ENCODE measurements around the gene ARHGAP26. TPM values are rescaled to one million over a fixed set of nuclear protein-coding genes. Genes with fewer than 3 reads are reported as not detected.

ARHGAP26 gene
- total and polyA plus RNA-seq, 2 of the 4 experiments (the other 2 are of a cell fraction) = 0.54 to 0.56 TPM

DNA sequence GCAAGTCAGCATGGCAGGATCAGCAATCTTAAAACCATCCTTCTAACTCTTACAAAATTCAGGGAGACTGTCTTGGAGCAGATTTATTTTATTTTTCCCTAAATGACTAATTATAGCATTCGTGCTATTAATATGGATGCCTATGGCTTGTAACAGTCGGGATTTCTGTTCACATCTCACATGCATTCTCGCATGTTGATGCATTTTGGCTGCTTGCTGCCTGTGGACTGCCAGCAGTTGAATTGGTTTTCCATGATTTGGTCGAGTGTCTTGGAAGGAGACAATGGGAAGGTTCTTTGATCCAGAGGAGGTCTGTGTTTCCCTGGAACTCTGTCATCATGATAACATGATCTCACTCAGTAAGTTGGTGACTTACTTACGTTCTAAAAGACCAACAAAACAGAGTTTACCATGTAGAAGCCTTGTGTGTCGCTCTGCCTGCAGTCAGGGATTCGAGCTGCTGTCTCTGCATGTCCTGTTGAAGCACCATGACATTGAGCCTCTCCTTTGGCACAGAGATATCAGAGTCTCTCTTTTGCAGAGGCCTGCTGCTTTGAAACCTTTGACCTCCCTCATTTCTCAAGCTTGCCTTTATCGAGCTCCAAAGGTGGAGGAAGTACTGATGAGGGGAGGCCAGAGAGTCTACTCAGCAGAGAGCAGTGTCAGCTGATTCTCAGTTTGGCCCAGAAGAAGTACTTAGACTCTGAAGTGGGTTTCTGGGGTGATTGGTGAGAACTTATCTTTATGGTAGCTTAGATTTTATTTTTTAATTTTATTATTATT, 82.4 kb downstream of the ARHGAP26 start:
- Histone ChIP-seq H3K18ac (ENCODE audit: low read depth, low read length) (no peak overlapping the region), H2BK120ac (ENCODE audit: low read depth, low read length) (no peak overlapping the region), H3K4me3 (ENCODE audit: insufficient read depth, low read depth, low read length) (no peak overlapping the region), H3K56ac (ENCODE audit: extremely low read depth, insufficient read depth, low read length) (no peak overlapping the region), H3K9me3 (ENCODE audit: control insufficient read depth, insufficient read depth, low read length) (no peaks in the 10 kb centered on the region), H3K9me1 (ENCODE audit: insufficient read depth, low read length) (no peaks in the 10 kb centered on the region), H2AK9ac (replicated peaks; ENCODE audit: low read depth, low read length, poor library complexity) (no peak overlapping the region), H4K91ac (ENCODE audit: insufficient read depth, low read depth, low read length) (no peak overlapping the region), H3K4me1 (ENCODE audit: control insufficient read depth, insufficient read depth, low read length) (0 out of 2 replicates have a peak, but pooled peaks cover 2% of the 10 kb centered on the region), H3K27me3 (ENCODE audit: control insufficient read depth, insufficient read depth, low read length) (peaks cover 15% of the 10 kb centered on the region), H2AK5ac (ENCODE audit: low read depth, low read length) (no peak overlapping the region), H3K4ac (ENCODE audit: low read depth, low read length) (no peak overlapping the region), H4K8ac (ENCODE audit: low read depth in 2 of 2, low read length in 2 of 2) (no peak overlapping the region), H4K5ac (ENCODE audit: low read depth, low read length) (no peak overlapping the region), H3K36me3 (ENCODE audit: control insufficient read depth, insufficient read depth, low read length) (no peaks in the 10 kb centered on the region), H3K14ac (replicated peaks; ENCODE audit: low read depth, low read length) (no peak overlapping the region), H2BK20ac (ENCODE audit: low read depth, low read length) (no peak overlapping the region), H3K4me2 (ENCODE audit: low read depth, low read length) (no peak overlapping the region), H3K9ac (ENCODE audit: low read depth, low read length) (no peak overlapping the region), H3K79me1 (ENCODE audit: low read depth in 1 of 2, low read length in 2 of 2) (no peaks in the 10 kb centered on the region), H3K27ac (ENCODE audit: insufficient read depth, low read length) (no peak overlapping the region), H3K23ac (ENCODE audit: low read depth, low read length) (no peak overlapping the region), H2AFZ (replicated peaks; ENCODE audit: low read length, poor library complexity) (no peak overlapping the region), H4K20me1 (ENCODE audit: insufficient read depth, low read length) (no peaks in the 10 kb centered on the region), H2BK5ac (ENCODE audit: low read depth, low read length, poor library complexity, severe bottlenecking) (no peak overlapping the region), H2BK15ac (ENCODE audit: low read depth, low read length) (no peak overlapping the region)
- TF ChIP-seq RAD21 (IDR thresholded peaks at IDR 0.05; ENCODE audit: low read length) (no peak), BHLHE40 (IDR thresholded peaks at IDR 0.05; ENCODE audit: low read depth, low read length) (no peak), POLR2A (IDR thresholded peaks at IDR 0.05; ENCODE audit: low read depth, low read length) (no peak), RFX5 (IDR thresholded peaks at IDR 0.05; ENCODE audit: low read depth, low read length) (no peak), CEBPB (IDR thresholded peaks at IDR 0.05; ENCODE audit: low read depth, low read length) (no peak), CHD1 (IDR thresholded peaks at IDR 0.05; ENCODE audit: low read depth, low read length) (no peak), FOS (IDR thresholded peaks at IDR 0.05; ENCODE audit: low read depth, low read length) (no peak)
- TF ChIP-seq, protein P1, sequence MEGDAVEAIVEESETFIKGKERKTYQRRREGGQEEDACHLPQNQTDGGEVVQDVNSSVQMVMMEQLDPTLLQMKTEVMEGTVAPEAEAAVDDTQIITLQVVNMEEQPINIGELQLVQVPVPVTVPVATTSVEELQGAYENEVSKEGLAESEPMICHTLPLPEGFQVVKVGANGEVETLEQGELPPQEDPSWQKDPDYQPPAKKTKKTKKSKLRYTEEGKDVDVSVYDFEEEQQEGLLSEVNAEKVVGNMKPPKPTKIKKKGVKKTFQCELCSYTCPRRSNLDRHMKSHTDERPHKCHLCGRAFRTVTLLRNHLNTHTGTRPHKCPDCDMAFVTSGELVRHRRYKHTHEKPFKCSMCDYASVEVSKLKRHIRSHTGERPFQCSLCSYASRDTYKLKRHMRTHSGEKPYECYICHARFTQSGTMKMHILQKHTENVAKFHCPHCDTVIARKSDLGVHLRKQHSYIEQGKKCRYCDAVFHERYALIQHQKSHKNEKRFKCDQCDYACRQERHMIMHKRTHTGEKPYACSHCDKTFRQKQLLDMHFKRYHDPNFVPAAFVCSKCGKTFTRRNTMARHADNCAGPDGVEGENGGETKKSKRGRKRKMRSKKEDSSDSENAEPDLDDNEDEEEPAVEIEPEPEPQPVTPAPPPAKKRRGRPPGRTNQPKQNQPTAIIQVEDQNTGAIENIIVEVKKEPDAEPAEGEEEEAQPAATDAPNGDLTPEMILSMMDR (conservative IDR thresholded peaks at IDR 0.05; ENCODE audit: low read depth, low read length) = no peak
- TF ChIP-seq, protein P2, sequence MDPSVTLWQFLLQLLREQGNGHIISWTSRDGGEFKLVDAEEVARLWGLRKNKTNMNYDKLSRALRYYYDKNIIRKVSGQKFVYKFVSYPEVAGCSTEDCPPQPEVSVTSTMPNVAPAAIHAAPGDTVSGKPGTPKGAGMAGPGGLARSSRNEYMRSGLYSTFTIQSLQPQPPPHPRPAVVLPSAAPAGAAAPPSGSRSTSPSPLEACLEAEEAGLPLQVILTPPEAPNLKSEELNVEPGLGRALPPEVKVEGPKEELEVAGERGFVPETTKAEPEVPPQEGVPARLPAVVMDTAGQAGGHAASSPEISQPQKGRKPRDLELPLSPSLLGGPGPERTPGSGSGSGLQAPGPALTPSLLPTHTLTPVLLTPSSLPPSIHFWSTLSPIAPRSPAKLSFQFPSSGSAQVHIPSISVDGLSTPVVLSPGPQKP (IDR thresholded peaks at IDR 0.05; ENCODE audit: borderline replicate concordance, low read depth, low read length) = no peak
- ATAC-seq (ENCODE audit: low read depth) (no peak), DNase-seq (no peak)
- ChIA-PET POLR2A (ENCODE audit: unreplicated experiment) (no interaction called here), CTCF (interaction anchor here (2.1 kb wide), 1 partner anchor 140 kb away, joined by 6 read pairs; no protein-coding TSS in a partner anchor)
- dilution Hi-C loops (cut with HindIII; ENCODE audit: low sequenced_read_pairs, unreplicated experiment) = no loop called here
- 78% methylated on average over 1 of the region's 8 CpGs; no CpG with 5 or more reads in 1 of the 2 experiments for WGBS, 2 experiments (ENCODE audit: extremely low coverage in 2 of 2, insufficient read length in 1 of 2)
- no TSS peak for BruUV-seq (replicated peaks)
- in situ Hi-C loops (cut with MboI; ENCODE audit: low sequenced_read_pairs) = no loop called here
- intact Hi-C loops (cut with micrococcal nuclease) = no loop called here
